GM23248 (cell line): ENCODE data around the gene DLG2. TPM values are rescaled to one million over a fixed set of nuclear protein-coding genes. Genes with fewer than 3 reads are reported as not detected.

ENCODE experiments used
- DNase-seq: peaks from one replicate; pipeline ENCODE4 v3.0.0-alpha.2; 2015
- H2AFZ ChIP-seq: fragments of 200-600 bp; sonication (generic); 2 replicates; pipeline ENCODE4 v1.6.1; 2016; ENCODE audit warnings: antibody characterized with exemption
- H3F3A ChIP-seq: fragments of 200-600 bp; sonication (generic); 2 replicates; pipeline ENCODE4 v1.6.1; 2016; ENCODE audit warnings: mild to moderate bottlenecking, antibody characterized with exemption, mixed run types; ENCODE audit not compliant: insufficient read depth
- H3K27ac ChIP-seq: fragments of 200-600 bp; sonication (generic); 2 replicates; pipeline ENCODE4 v1.5.1; 2016; ENCODE audit warnings: mild to moderate bottlenecking
- H3K27me3 ChIP-seq: fragments of 200-600 bp; sonication (generic); replicated peaks from 2 replicates; pipeline ENCODE4 v1.6.1; 2016; ENCODE audit warnings: mild to moderate bottlenecking; ENCODE audit not compliant: insufficient read depth
- H3K36me3 ChIP-seq: fragments of 200-600 bp; sonication (generic); 2 replicates; pipeline ENCODE4 v1.6.1; 2016; ENCODE audit warnings: low read depth, mild to moderate bottlenecking
- H3K4me1 ChIP-seq: fragments of 200-600 bp; sonication (generic); 2 replicates; pipeline ENCODE4 v1.6.1; 2016; ENCODE audit warnings: mild to moderate bottlenecking; ENCODE audit not compliant: insufficient read depth
- H3K4me2 ChIP-seq: fragments of 200-600 bp; sonication (generic); one replicate; pipeline ENCODE4 v1.6.1; 2016; ENCODE audit warnings: mild to moderate bottlenecking; ENCODE audit not compliant: unreplicated experiment
- H3K4me3 ChIP-seq: fragments of 200-600 bp; sonication (generic); 2 replicates; pipeline ENCODE4 v1.5.1; 2016; ENCODE audit warnings: mild to moderate bottlenecking
- H3K79me2 ChIP-seq: fragments of 200-600 bp; sonication (generic); 2 replicates; pipeline ENCODE4 v1.6.1; 2016; ENCODE audit warnings: mild to moderate bottlenecking; ENCODE audit not compliant: insufficient read depth
- H3K9ac ChIP-seq: fragments of 200-600 bp; sonication (generic); 2 replicates; pipeline ENCODE4 v1.6.1; 2016; ENCODE audit warnings: mild to moderate bottlenecking
- H3K9me2 ChIP-seq: fragments of 200-600 bp; sonication (generic); 2 replicates; pipeline ENCODE4 v1.6.1; 2016; ENCODE audit warnings: mixed run types, mild to moderate bottlenecking, moderate library complexity; ENCODE audit not compliant: insufficient read depth
- H3K9me3 ChIP-seq: fragments of 200-600 bp; sonication (generic); one replicate; pipeline ENCODE4 v1.6.1; 2017; ENCODE audit warnings: low read depth
- H4K20me1 ChIP-seq: fragments of 200-600 bp; sonication (generic); 2 replicates; pipeline ENCODE4 v1.6.0; 2016; ENCODE audit not compliant: insufficient read depth
- EZH2 ChIP-seq: fragments of 200-600 bp; sonication (generic); IDR thresholded peaks from 2 replicates; pipeline ENCODE4 v1.6.1; 2018; ENCODE audit warnings: antibody characterized with exemption, mild to moderate bottlenecking; ENCODE audit not compliant: insufficient read depth, poor library complexity, severe bottlenecking
- EZH2phosphoT487 ChIP-seq: fragments of 200-600 bp; sonication (generic); IDR thresholded peaks from 2 replicates; pipeline ENCODE4 v1.6.1; 2018; ENCODE audit warnings: antibody characterized with exemption, moderate library complexity, mild to moderate bottlenecking, low read depth; ENCODE audit not compliant: insufficient read depth
- WGBS, 2 experiments: methylation state at CpG; one replicate each; pipeline ENCODE4 v1.1.6; 2015 to 2017; ENCODE audit warnings: low lambda C conversion rate in 2 of 2, low coverage in 1 of 2; ENCODE audit errors: missing lambda C conversion rate in 2 of 2; 5-methylcytosine and 5-hydroxymethylcytosine counted together
- in situ Hi-C: fragments of 300-500 bp; cut with MboI; formaldehyde crosslinking; loops from 2 replicates; pipeline ENCODE4 v1.15.0; 2020
- polyA plus RNA-seq: library from polyadenylated mRNA; unstranded; fragments of >200 nt; fragmentation: Nextera tagmentation; extraction: Ambion mirVana; gene quantifications from 2 replicates; pipeline ENCODE4 v1.2.1, GENCODE V29; 2016
- total RNA-seq: library from RNA; depleted of rRNA; stranded (reverse); fragments of >200 nt; shearing (Covaris generic); gene quantifications from 2 replicates; pipeline ENCODE4 v1.2.3, GENCODE V29; 2014

Gene DLG2
- total and polyA plus RNA-seq, 2 experiments from 2014 or later = 1.1 to 1.7 TPM

GRCh38 chr11:83678831-83679584 is 1948.1 kb downstream of the DLG2 start:
- Histone ChIP-seq H3K9me2 (no peaks in the 10 kb centered on the region), H3K9ac (no peak overlapping the region), H4K20me1 (no peaks in the 10 kb centered on the region), H3K4me1 (0 out of 2 replicates have a peak, but pooled peaks cover 7% of the 10 kb centered on the region), H3K27me3 (no peaks in the 10 kb centered on the region), H3K4me3 (no peak overlapping the region), H2AFZ (no peak overlapping the region), H3K27ac (no peak overlapping the region), H3F3A (no peaks in the 10 kb centered on the region; the same call in 1 of the 2 replicates), H3K36me3 (no peaks in the 10 kb centered on the region), H3K9me3 (no peaks in the 10 kb centered on the region), H3K79me2 (no peaks in the 10 kb centered on the region), H3K4me2 (no peak overlapping the region)
- no peak for DNase-seq
- in situ Hi-C loops = no loop called here
- TF ChIP-seq EZH2phosphoT487 = no peak
- TF ChIP-seq EZH2 = no peak
- WGBS, 2 experiments = 84 to 88% methylated on average over 5 of the region's 5 CpGs

GRCh38 chr11:83677730-83678129 is 1949.4 kb downstream of the DLG2 start:
- Histone ChIP-seq H3F3A (no peaks in the 10 kb centered on the region; the same call in 1 of the 2 replicates), H3K36me3 (no peaks in the 10 kb centered on the region), H3K9me3 (no peaks in the 10 kb centered on the region), H3K4me1 (0 out of 2 replicates have a peak, but pooled peaks cover 7% of the 10 kb centered on the region), H3K9ac (no peak overlapping the region), H4K20me1 (no peaks in the 10 kb centered on the region), H3K27me3 (no peaks in the 10 kb centered on the region), H2AFZ (no peak overlapping the region), H3K79me2 (no peaks in the 10 kb centered on the region), H3K4me3 (no peak overlapping the region), H3K4me2 (no peak overlapping the region), H3K9me2 (no peaks in the 10 kb centered on the region), H3K27ac (no peak overlapping the region)
- TF ChIP-seq EZH2phosphoT487 (no peak), EZH2 (no peak)
- no peak for DNase-seq
- in situ Hi-C loops = no loop called here
- WGBS, 2 experiments = 92 to 96% methylated on average over 1 of the region's 1 CpG

GRCh38 chr11:83676056-83676601 is 1951.0 kb downstream of the DLG2 start:
- H3K9ac ChIP-seq = no peak overlapping the region
- no peak for DNase-seq
- in situ Hi-C loops = no loop called here
- H3K4me2 ChIP-seq = no peak overlapping the region
- no peaks in the 10 kb centered on the region for H3K9me3 ChIP-seq
- H3K36me3 ChIP-seq = no peaks in the 10 kb centered on the region
- H3K4me1 ChIP-seq = no peaks in the 10 kb centered on the region
- H3K4me3 ChIP-seq = no peak overlapping the region
- H2AFZ ChIP-seq = no peak overlapping the region
- H4K20me1 ChIP-seq = no peaks in the 10 kb centered on the region
- no peak overlapping the region for H3K27ac ChIP-seq
- no peaks in the 10 kb centered on the region for H3K27me3 ChIP-seq
- no peaks in the 10 kb centered on the region; the same call in 1 of the 2 replicates for H3F3A ChIP-seq
- no peaks in the 10 kb centered on the region for H3K9me2 ChIP-seq
- no peaks in the 10 kb centered on the region for H3K79me2 ChIP-seq
- no peak for TF ChIP-seq EZH2phosphoT487
- no peak for TF ChIP-seq EZH2

- in situ Hi-C loops = no loop called here
- 91 to 95% methylated on average over 1 of the region's 1 CpG for WGBS, 2 experiments
Measured at GRCh38 chr11:83674102-83674896, 1952.8 kb downstream of the DLG2 start.

More at GRCh38 chr11:83674102-83674896, 1952.8 kb downstream of the DLG2 start:
- H3K9me2 ChIP-seq = no peaks in the 10 kb centered on the region
- H3K79me2 ChIP-seq = no peaks in the 10 kb centered on the region
- no peak overlapping the region for H2AFZ ChIP-seq
- no peak overlapping the region for H3K9ac ChIP-seq
- H3K4me3 ChIP-seq = no peak overlapping the region
- H3K36me3 ChIP-seq = no peaks in the 10 kb centered on the region
- DNase-seq = peak; percentile 42
- no peaks in the 10 kb centered on the region for H4K20me1 ChIP-seq
- no peak overlapping the region for H3K4me2 ChIP-seq
- no peak for TF ChIP-seq EZH2
- TF ChIP-seq EZH2phosphoT487 = no peak
- H3K4me1 ChIP-seq = peaks cover 5% of the 10 kb centered on the region; the same call in 1 of the 2 replicates
- no peaks in the 10 kb centered on the region for H3K27me3 ChIP-seq
- H3F3A ChIP-seq = no peaks in the 10 kb centered on the region; the same call in 1 of the 2 replicates
- no peaks in the 10 kb centered on the region for H3K9me3 ChIP-seq
- H3K27ac ChIP-seq = no peak overlapping the region
